PC-9 (cell line): ENCODE data around the gene SLC44A5. TPM values are rescaled to one million over a fixed set of nuclear protein-coding genes. Genes with fewer than 3 reads are reported as not detected.

Experiments used
- BruUV-seq: library from RNA; stranded (reverse); fragments of 400-500 nt; replicated peaks from 2 replicates; lab custom pipeline; 2021; lab: Mats Ljungman, UMichigan
- CTCF ChIA-PET: fragments of 300-600 bp; sonication (Branson Sonifier 250); formaldehyde crosslinking; loops from one replicate; lab custom pipeline; 2022; ENCODE audit warnings: antibody characterized with exemption; lab: Charles Lee
- POLR2A ChIA-PET: fragments of 300-600 bp; sonication (Branson Sonifier 250); formaldehyde crosslinking; loops from one replicate; lab custom pipeline; 2022; ENCODE audit warnings: antibody characterized with exemption; ENCODE audit not compliant: unreplicated experiment; lab: Charles Lee
- DNase-seq, 2 experiments: peaks; one replicate each; pipeline versions ENCODE4 v3.0.0 to v3.0.0-alpha.2; 2015 to 2022; ENCODE audit warnings: mixed read lengths in 1 of 2
- H2AFZ ChIP-seq: fragments of 200-600 bp; sonication (generic); 2 replicates; pipeline ENCODE4 v1.8.1; 2017; ENCODE audit warnings: antibody characterized with exemption
- H3F3A ChIP-seq: fragments of 200-600 bp; sonication (generic); 2 replicates; pipeline ENCODE4 v1.8.1; 2017; ENCODE audit warnings: antibody characterized with exemption, mild to moderate bottlenecking, low read depth; ENCODE audit not compliant: insufficient read depth
- H3K27ac ChIP-seq: fragments of 200-600 bp; sonication (generic); 2 replicates; pipeline ENCODE4 v1.6.1; 2016; ENCODE audit warnings: mixed run types
- H3K27me3 ChIP-seq: fragments of 200-600 bp; sonication (generic); 2 replicates; pipeline ENCODE4 v1.6.1; 2016; ENCODE audit warnings: low read depth, mixed run types; ENCODE audit not compliant: insufficient read depth
- H3K36me3 ChIP-seq: fragments of 200-600 bp; sonication (generic); 2 replicates; pipeline ENCODE4 v1.6.1; 2016; ENCODE audit warnings: low read depth, mixed run types
- H3K4me1 ChIP-seq: fragments of 200-600 bp; sonication (generic); replicated peaks from 2 replicates; pipeline ENCODE4 v1.6.1; 2016; ENCODE audit warnings: mixed run types; ENCODE audit not compliant: insufficient read depth
- H3K4me2 ChIP-seq: fragments of 200-600 bp; sonication (generic); 2 replicates; pipeline ENCODE4 v1.6.1; 2017; ENCODE audit warnings: mixed run types
- H3K4me3 ChIP-seq: fragments of 200-600 bp; sonication (generic); 2 replicates; pipeline ENCODE4 v1.6.1; 2016; ENCODE audit warnings: mixed run types
- H3K79me2 ChIP-seq: fragments of 200-600 bp; sonication (generic); 2 replicates; pipeline ENCODE4 v1.6.1; 2017; ENCODE audit warnings: low read depth, mixed run types
- H3K9me2 ChIP-seq: fragments of 200-600 bp; sonication (generic); 2 replicates; pipeline ENCODE4 v1.8.1; 2017; ENCODE audit warnings: mild to moderate bottlenecking; ENCODE audit not compliant: insufficient read depth
- H3K9me3 ChIP-seq: fragments of 200-600 bp; sonication (generic); 2 replicates; pipeline ENCODE4 v1.8.1; 2016; ENCODE audit warnings: low read depth; ENCODE audit not compliant: insufficient read depth
- H4K20me1 ChIP-seq: fragments of 200-600 bp; sonication (generic); 2 replicates; pipeline ENCODE4 v1.8.1; 2017; ENCODE audit not compliant: insufficient read depth
- CTCF ChIP-seq: fragments of 200-600 bp; sonication (generic); conservative IDR thresholded peaks from 2 replicates; pipeline ENCODE4 v1.6.1; 2017; ENCODE audit warnings: mixed run types, antibody characterized with exemption, mild to moderate bottlenecking, moderate library complexity
- EZH2 ChIP-seq: fragments of 200-600 bp; sonication (generic); IDR thresholded peaks from 2 replicates; pipeline ENCODE4 v1.8.0; 2017; ENCODE audit warnings: antibody characterized with exemption, low read depth
- intact Hi-C: fragments of 100-400 bp; cut with micrococcal nuclease; formaldehyde crosslinking; loops from one replicate; pipeline ENCODE4 v1.10.0; 2022; ENCODE audit not compliant: unreplicated experiment
- total RNA-seq: library from RNA; stranded (reverse); gene quantifications from 2 replicates; pipeline ENCODE4 v1.2.3, GENCODE V29; 2021

The SLC44A5 gene
- total RNA-seq, 1 experiment from 2014 or later = 0.09 TPM

GRCh38 chr1:75612976-75613375 lies 2.1 kb upstream of the SLC44A5 start:
- Histone ChIP-seq H3K9me3 (no peaks in the 10 kb centered on the region), H3F3A (no peaks in the 10 kb centered on the region), H3K79me2 (no peaks in the 10 kb centered on the region), H2AFZ (no peak overlapping the region), H4K20me1 (no peaks in the 10 kb centered on the region), H3K27ac (no peak overlapping the region), H3K4me1 (no peaks in the 10 kb centered on the region), H3K4me3 (no peak overlapping the region), H3K9me2 (no peaks in the 10 kb centered on the region), H3K4me2 (no peak overlapping the region), H3K27me3 (0 out of 2 replicates have a peak, but pooled peaks cover 10% of the 10 kb centered on the region), H3K36me3 (no peaks in the 10 kb centered on the region)
- TF ChIP-seq EZH2 (no peak), CTCF (no peak)
- intact Hi-C loops = no loop called here
- no TSS peak for BruUV-seq
- ChIA-PET CTCF (no interaction called here), POLR2A (no interaction called here)
- DNase-seq = no peak

- Histone ChIP-seq H4K20me1 (no peaks in the 10 kb centered on the region), H3K27ac (no peak overlapping the region), H3K4me1 (no peaks in the 10 kb centered on the region), H3K4me2 (no peak overlapping the region), H3K9me3 (no peaks in the 10 kb centered on the region; the same call in 1 of the 2 replicates), H3K36me3 (no peaks in the 10 kb centered on the region), H3K79me2 (no peaks in the 10 kb centered on the region), H3K27me3 (no peaks in the 10 kb centered on the region), H3K9me2 (peaks cover 6% of the 10 kb centered on the region; the same call in 1 of the 2 replicates), H3F3A (no peaks in the 10 kb centered on the region), H2AFZ (no peak overlapping the region), H3K4me3 (no peak overlapping the region)
- DNase-seq = no peak
- intact Hi-C loops = no loop called here
- ChIA-PET CTCF (no interaction called here), POLR2A (no interaction called here)
- TF ChIP-seq EZH2 (no peak), CTCF (no peak)
- no TSS peak for BruUV-seq
Measured at GRCh38 chr1:75602486-75602885, 8.4 kb downstream of the SLC44A5 start.

GRCh38 chr1:75600781-75601180 lies 10.1 kb downstream of the SLC44A5 start:
- Histone ChIP-seq H3K9me2 (peaks cover 6% of the 10 kb centered on the region; the same call in 1 of the 2 replicates), H4K20me1 (no peaks in the 10 kb centered on the region), H3K4me2 (no peak overlapping the region), H3F3A (no peaks in the 10 kb centered on the region), H3K27ac (no peak overlapping the region), H3K4me1 (no peaks in the 10 kb centered on the region), H3K9me3 (no peaks in the 10 kb centered on the region; the same call in 1 of the 2 replicates), H3K27me3 (no peaks in the 10 kb centered on the region), H3K4me3 (no peak overlapping the region), H2AFZ (no peak overlapping the region), H3K36me3 (no peaks in the 10 kb centered on the region), H3K79me2 (no peaks in the 10 kb centered on the region)
- ChIA-PET CTCF (no interaction called here), POLR2A (no interaction called here)
- BruUV-seq = no TSS peak
- TF ChIP-seq EZH2 = no peak
- TF ChIP-seq CTCF = no peak
- intact Hi-C loops = no loop called here
- DNase-seq = no peak
